GM19193 (cell line): ENCODE results near the gene CDK5R2.

Experiments used
- POLR2A ChIP-seq: IDR thresholded peaks from 4 replicates; pipeline ENCODE4 v1.6.1; 2011; ENCODE audit not compliant: insufficient read depth, insufficient read length; ENCODE audit errors: extremely low read depth

CDK5R2 gene

DNA sequence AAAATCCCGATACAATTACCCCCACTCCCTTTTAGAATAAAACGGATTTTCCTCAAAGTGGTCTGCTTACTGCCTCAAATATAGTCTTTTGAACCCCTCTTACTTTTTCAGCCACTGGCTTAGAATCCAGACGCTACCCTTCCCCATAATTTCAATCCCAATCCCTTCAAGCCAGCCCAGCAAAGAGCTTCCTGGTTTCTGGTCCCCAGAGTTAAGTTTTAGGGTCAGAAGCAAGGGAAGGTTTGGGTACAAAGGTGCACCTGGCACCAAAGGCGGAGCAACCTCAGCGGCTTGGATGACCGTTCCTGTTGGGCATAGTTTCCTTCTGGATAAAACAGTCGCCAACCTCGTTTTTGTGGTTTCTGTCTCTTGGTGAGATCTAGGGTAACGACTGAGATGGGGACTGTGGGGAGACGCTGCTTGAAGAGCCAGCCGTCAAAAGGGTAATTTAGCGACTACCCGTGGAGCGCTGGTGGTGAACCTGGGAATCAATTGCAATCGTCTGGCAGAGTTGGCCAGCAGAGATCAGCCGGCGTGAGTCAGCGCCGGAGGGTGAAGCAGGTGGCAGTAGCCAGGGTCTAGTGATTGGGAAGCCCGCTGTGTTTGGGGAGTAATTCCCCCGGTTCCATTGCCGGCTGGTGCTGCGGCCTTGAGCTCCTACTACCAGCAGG is 23.9 kb downstream of the CDK5R2 start:
- TF ChIP-seq POLR2A = no peak

DNA sequence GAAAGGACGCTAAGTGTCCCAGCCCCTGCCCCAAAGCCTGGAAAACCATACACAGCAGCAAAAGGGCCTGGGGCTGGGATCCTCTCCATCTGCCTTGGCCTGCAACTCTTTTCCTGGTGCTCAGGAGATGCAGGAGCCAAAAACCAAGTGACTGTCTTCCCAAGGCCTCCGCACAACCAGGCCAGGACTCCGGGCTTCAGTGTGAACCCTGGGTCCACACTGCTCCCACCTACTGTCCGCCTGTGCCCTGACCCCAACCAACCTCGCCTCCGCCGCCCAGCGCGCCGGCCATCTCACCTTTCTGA is 24.4 kb downstream of the CDK5R2 start:
- TF ChIP-seq POLR2A = no peak

DNA sequence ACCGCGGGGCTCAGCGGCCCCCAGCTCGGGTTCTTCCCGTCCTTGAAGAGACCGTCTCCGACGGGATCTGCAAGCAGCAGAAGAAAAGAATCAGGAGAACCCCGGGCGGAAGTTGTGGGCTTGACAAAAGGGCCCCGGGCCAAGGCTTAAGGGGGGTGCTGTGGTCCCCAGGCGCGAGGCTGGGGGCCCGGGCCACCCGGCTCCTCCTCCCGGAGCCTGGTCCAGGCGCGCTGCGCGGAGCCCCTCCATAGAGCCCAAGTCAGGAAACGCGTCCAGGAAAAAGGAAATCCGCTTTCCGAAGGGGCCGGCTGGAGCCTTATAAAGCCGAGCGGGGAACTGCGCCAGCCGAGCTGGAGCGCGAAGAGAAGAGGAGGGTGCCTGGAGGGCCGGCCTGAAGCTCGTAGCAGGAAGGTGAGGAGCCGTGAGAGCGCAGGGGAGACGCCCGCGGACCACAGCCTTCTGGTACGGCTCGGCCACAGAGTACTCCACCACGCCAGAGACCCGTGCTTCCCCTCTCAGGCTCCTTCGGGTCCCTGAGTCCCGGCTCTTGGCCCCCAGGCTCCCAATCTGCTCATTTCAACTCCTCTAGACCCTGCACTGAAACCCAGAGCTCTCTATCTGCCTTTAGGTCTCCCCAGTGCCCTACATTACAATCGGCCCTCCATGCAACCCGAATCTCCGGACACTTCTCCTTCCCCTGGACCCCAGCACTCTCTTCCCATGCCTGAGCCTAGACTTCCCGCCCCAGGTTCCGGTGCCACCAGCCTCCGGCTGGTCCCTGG is 25.0 kb downstream of the CDK5R2 start:
- TF ChIP-seq POLR2A = no peak

DNA sequence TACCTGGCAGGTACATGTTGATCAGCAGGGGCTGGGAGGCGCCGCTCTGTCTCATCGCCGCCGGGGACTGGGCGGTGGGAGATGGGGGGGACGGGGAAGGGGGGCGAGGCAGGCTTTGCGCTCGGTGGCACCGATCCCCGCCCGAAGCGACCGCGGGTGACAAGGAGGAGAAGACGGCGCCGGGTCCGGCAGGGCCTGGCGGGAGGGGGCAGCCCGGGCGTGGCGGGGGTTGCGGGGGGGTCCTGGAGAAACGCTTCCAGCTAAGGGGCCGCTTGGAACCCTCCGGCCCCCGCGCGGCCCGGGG is 25.5 kb downstream of the CDK5R2 start, which contains the start of gene FEV:
Gene FEV (minus strand): TSS at position 164 of the 304 bp plus-strand sequence. CDS start 109 bp downstream, at position 55.
- no peak for TF ChIP-seq POLR2A

DNA sequence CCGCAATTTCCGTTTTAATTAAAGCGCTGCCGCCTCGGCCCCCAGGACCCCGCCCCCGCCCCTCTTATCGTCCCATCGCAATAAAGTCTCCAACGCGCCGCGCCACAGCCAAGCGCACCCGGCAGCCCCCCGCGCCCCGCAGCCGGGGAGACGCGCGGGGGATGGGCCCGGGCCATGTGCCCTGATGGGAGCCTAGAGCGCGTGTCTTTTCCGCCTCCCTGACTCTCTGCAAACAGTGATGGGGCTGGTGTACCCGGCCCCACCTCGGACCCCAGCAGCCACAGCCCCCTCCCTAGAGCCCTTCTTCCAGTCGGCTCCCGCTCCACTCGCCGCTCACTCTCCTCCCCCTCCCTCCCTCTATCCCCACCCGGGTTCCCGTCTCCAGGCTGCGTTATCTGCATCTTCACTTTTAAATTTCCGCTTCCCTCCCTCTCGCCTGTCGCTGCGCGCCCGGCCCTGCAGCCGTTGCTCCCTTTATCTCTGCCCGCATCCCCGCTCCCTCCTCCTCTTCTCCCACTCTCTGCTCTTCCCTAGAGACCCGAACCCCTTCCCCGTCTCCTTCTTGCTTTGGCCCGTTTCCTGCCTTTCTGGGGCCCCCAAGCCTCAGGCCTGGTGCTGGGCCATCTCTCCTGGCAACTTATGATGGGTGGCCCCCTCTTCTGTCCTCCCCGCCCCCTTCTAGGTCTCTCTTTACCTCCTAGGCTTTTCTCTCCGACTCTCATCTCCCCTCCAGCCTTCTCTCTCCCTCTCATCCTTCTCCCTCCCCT is 26.0 kb downstream of the CDK5R2 start:
- no peak for TF ChIP-seq POLR2A

DNA sequence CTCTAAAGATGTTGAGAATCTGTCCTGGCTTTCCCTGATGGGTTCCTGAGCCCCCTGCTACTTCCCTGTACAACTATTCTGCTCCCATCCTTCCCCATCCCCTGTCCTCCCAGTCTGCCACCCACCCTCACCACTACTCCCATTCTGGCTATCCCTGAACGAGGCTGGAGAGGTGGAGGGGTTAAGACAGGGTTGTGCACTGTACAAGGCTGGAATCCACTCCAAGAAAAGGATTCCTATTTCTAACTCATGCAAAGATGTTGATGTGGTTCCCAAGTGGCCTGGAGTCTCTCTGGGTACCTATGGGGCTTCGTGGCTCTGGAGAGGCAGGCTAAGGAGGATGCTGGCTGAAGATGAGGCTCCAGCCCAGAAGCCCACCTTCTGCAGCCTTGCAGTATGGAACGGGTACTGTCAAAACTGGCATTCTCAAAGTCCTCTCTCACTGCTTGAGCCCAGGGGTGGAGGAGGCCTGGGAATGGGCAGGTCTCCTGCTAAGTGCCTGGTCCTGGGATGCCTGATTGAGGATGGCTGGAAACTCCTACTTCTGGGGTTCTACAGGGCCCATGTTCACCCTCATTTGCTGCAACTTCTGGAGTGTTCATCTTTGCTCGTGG is 26.8 kb downstream of the CDK5R2 start:
- no peak for TF ChIP-seq POLR2A

DNA sequence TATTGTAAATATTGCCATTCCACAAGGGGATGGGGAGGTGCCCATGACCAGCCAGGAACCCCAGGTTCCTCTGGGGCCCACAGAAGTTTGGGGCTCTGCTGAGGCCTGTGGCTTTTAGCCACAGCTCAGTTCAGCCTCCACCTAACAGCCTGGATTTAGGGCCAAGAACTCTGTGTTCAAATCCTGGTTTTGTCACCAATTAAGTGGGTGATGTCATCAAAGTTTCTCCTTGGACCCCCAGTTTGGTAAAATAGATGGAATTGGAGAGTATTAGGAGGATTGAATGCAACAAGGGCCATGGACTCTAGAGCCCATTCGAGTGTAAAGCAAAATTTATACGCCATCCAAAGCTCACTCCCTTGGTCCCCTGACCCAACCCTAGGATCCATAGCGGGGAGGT is 28.7 kb downstream of the CDK5R2 start:
- TF ChIP-seq POLR2A = no peak

DNA sequence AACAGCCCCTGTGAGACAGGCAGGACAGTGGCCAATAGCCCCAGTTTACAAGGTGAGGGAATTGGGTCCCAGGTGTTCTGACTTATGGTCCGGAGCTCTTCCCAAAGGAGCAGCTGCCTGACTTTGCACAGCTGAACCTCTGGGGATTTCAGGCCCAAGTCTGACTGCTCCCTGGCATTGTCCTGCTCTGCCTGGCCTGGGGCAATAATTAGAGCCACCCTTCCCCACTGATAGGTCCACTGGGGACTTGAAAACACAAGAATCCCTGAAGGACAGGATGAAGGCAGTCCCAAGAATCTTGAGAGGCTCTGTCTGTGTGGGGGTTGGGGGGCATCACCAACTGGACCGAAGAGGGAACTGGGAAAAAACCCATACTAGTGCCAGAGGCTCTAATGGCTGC is 29.2 kb downstream of the CDK5R2 start:
- TF ChIP-seq POLR2A = no peak

DNA sequence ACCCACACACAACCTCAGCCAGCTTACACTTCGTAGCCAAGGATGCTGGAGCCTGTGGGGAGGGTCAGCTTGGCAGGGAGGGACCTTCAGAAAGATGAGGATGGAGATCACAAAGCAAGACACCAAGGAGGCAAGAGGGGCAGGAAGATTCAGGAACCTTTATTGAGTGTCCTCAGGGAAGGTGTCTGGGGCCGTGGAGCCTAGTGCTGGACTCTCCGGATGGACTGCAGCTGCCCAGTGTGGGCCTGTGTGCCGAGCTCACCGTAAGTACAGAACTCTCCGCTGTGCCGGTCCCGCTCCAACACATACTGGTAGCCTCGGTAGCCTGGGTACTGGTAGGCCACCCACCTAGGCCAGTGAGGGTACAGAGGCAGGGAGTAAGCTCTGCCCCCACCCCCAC is 30.6 kb downstream of the CDK5R2 start:
- no peak for TF ChIP-seq POLR2A

DNA sequence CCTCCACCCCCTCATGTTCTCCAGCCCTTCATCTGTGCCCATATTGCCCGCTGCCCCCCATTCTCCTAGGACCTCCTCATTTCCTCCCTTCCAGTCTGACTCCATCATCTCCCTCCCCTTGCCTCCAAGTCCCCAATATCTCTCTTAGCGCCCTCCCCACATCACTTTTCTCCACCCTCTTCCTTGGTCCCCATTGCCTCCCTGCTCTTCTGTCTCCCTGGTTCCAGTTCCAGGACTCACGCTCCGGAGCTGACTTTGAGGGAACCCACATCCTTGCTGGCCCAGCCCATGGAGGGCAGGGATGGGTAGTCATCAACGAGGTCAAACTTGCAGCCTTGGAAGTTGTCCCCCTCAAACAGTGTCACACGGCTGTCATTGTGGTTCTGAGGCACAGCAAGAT is 31.1 kb downstream of the CDK5R2 start:
- no peak for TF ChIP-seq POLR2A

DNA sequence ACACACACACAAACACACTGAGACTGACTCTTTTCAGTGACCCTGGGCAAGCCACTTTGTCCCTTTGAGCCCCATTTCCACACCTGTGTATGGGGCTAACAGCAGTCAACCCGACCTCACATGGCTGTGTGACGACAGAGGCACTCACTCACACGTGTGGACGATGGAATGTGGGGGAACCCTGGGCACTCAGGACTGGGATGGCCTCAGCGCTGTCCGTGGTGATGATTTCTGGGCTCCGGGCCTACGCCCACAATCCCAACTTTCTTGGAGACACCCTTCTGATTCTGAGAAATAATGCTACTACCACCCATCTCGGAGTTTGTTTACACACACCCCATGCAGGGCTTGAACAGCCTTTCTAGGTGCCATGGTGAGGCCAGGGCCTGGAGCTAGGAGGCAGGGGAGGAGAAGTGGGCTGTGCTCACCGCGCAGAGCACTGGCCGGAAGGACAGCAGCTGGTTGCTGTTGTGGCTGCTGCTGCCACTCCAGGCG is 32.3 kb downstream of the CDK5R2 start:
- no peak for TF ChIP-seq POLR2A

DNA sequence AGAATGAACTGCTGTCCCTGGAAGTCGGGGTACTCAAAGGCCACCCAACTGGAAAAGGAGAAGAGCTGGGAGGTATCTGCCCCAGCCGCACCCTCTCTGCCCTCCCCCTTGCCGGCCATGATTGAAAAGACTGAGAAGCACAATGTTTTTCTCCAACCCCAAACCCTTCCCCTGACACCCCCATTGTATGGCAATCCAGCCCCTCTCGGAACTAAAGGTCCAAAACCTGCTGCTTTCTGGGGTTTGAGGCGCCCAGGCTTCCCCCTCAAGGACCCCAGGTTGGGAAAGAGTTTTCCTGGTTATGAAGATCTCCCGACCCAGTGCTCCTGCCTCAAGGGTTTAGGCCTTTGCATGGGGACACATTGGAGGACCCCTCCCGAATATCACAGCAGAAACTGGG is 32.7 kb downstream of the CDK5R2 start:
- no peak for TF ChIP-seq POLR2A

DNA sequence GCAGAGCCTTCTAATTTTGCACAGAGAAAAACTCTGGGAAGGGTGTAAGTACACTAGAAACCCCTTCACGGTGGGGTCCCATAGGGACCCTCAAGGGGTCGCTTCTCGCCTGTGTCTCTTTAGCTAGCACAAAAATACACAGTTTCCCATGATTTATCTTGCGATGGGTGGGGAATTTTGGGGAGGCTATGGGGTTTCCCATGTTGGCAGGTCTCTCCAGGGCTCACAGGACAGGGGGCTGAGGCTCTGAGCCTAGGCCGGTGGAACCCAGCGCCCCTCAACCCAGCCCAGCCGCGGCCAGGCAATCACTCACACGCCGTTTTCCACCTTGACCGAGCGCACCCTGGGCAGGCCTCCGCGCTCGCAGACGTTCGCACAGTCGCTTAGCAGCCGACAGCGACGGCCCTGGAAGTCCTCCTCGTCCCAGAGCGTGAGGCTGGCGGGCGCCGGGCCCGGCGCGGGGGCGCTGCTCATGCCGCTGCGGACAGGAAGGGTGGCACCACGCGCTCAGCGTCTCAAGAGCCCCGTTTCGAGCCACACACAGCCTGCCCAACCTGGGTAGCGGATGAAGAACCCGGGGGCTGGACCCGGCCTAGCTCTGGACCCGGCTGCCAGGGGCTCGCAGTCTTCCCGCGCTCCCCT is 33.4 kb downstream of the CDK5R2 start:
- no peak for TF ChIP-seq POLR2A

DNA sequence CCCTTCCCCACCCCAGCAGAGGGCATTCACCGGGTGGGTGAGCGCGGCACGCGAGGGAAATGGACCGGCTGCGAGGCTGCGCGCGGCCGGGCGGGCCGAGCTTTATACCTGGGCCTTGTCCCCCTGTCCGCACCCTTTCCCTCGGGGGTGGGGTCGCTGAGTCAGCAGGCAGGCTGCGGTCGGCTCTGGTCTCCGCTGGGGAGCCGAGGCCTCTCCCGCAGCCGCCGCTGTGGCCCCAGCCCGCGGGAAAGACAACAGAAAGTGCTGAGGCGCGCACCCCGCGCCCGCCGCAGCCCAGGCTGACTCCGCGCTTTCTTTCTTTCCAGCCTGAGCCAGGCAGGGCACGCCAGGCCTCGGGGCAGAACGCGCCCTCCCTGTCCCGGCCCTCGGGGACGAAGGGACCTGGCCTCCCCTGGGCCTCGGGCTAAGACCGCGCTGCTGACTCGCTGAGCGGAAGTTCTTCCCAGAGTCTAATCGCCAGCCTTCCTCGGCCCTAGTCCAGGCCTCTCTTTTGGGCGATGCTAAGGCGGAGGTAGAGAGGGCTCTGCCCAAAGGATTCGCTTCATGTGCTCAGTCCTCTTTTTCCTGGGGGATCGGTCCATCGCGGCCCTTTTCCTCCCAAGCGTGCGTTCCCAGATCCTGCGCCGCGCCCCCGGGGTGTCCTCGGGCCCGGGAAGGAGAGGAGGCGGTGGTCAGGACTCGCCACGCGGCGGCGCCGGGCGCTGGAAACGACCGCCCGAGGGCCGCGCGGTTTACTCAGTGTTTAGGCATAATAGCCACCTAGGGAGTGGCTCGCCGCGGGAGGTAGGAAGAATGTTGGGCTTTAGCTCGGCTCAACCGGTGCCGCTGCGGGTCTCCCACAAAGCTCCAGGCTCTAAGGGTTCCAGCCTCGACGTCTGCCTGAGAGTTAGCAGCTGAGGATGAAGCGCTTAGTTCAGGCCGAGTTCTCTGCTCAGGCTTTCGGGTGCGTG is 34.2 kb downstream of the CDK5R2 start, which contains the start of gene CRYBA2:
Gene CRYBA2 (minus strand): TSS at position 78 of the 971 bp plus-strand sequence. CDS start 246 bp downstream, outside the sequence.
- TF ChIP-seq POLR2A = no peak
